Neural progenitor cell (in vitro differentiated cells): ENCODE measurements around the gene YEATS4. TPM values are rescaled to one million over a fixed set of nuclear protein-coding genes. Genes with fewer than 3 reads are reported as not detected.

Source experiments
- DNase-seq: peaks from one replicate; pipeline ENCODE4 v3.0.0-alpha.2; 2016; ENCODE audit warnings: low spot score
- H2AFZ ChIP-seq: fragments of 200-600 bp; sonication (generic); replicated peaks from 2 replicates; pipeline ENCODE4 v1.6.1; 2016; ENCODE audit warnings: antibody characterized with exemption
- H3F3A ChIP-seq: fragments of 200-600 bp; sonication (generic); 2 replicates; pipeline ENCODE4 v1.6.1; 2016; ENCODE audit warnings: antibody characterized with exemption, low read depth
- H3K27ac ChIP-seq: fragments of 200-600 bp; sonication (generic); 2 replicates; pipeline ENCODE4 v1.5.1; 2016; ENCODE audit warnings: mild to moderate bottlenecking
- H3K27me3 ChIP-seq: fragments of 200-600 bp; sonication (generic); 2 replicates; pipeline ENCODE4 v1.6.1; 2016; ENCODE audit warnings: mild to moderate bottlenecking, moderate library complexity
- H3K36me3 ChIP-seq: fragments of 200-600 bp; sonication (generic); 2 replicates; pipeline ENCODE4 v1.5.1; 2016
- H3K4me1 ChIP-seq: fragments of 200-600 bp; sonication (generic); 2 replicates; pipeline ENCODE4 v1.6.1; 2016; ENCODE audit warnings: mixed run types
- H3K4me2 ChIP-seq: fragments of 200-600 bp; sonication (generic); 2 replicates; pipeline ENCODE4 v1.6.1; 2016
- H3K4me3 ChIP-seq: fragments of 200-600 bp; sonication (generic); 2 replicates; pipeline ENCODE4 v1.5.1; 2016
- H3K79me2 ChIP-seq: fragments of 200-600 bp; sonication (generic); 2 replicates; pipeline ENCODE4 v1.6.1; 2016; ENCODE audit warnings: low read depth
- H3K9ac ChIP-seq: fragments of 200-600 bp; sonication (generic); 2 replicates; pipeline ENCODE4 v1.6.1; 2016
- H3K9me3 ChIP-seq: fragments of 200-600 bp; sonication (generic); 2 replicates; pipeline ENCODE4 v1.5.1; 2016; ENCODE audit warnings: low read depth
- H4K20me1 ChIP-seq: fragments of 200-600 bp; sonication (generic); 2 replicates; pipeline ENCODE4 v1.6.1; 2016; ENCODE audit warnings: low read depth
- H3K27ac Mint-ChIP-seq: 3 replicates; pipeline ENCODE4 v1.8.0; 2021; ENCODE audit warnings: mixed read lengths
- H3K27me3 Mint-ChIP-seq: 2 replicates; pipeline ENCODE4 v1.8.0; 2022; ENCODE audit warnings: low read depth, mild to moderate bottlenecking, inconsistent platforms, moderate library complexity, mixed read lengths; ENCODE audit not compliant: insufficient read depth
- H3K36me3 Mint-ChIP-seq: 3 replicates; pipeline ENCODE4 v1.8.0; 2021; ENCODE audit warnings: mixed read lengths
- H3K4me1 Mint-ChIP-seq: 3 replicates; pipeline ENCODE4 v1.8.0; 2021; ENCODE audit warnings: mixed read lengths
- H3K4me3 Mint-ChIP-seq: 3 replicates; pipeline ENCODE4 v1.8.0; 2021; ENCODE audit warnings: mild to moderate bottlenecking, moderate library complexity, mixed read lengths
- H3K9me3 Mint-ChIP-seq: 3 replicates; pipeline ENCODE4 v1.8.0; 2020; ENCODE audit warnings: mixed read lengths
- CTCF ChIP-seq: fragments of 200-600 bp; sonication (generic); IDR thresholded peaks from 2 replicates; pipeline ENCODE4 v1.5.1; 2017; ENCODE audit warnings: antibody characterized with exemption, mild to moderate bottlenecking
- EZH2 ChIP-seq: fragments of 200-600 bp; sonication (generic); IDR thresholded peaks from 2 replicates; pipeline ENCODE4 v1.6.1; 2017; ENCODE audit warnings: antibody characterized with exemption, mild to moderate bottlenecking, moderate library complexity
- EZH2phosphoT487 ChIP-seq: fragments of 200-600 bp; sonication (generic); IDR thresholded peaks from 2 replicates; pipeline ENCODE4 v1.6.1; 2017; ENCODE audit warnings: antibody characterized with exemption
- total RNA-seq: library from RNA; depleted of rRNA; stranded (reverse); fragments of >200 nt; gene quantifications from 2 replicates; pipeline ENCODE4 v1.2.3, GENCODE V29; 2015; ENCODE audit warnings: low replicate concordance

The YEATS4 gene
- total RNA-seq, 1 donor from 2014 or later = 159 TPM

DNA sequence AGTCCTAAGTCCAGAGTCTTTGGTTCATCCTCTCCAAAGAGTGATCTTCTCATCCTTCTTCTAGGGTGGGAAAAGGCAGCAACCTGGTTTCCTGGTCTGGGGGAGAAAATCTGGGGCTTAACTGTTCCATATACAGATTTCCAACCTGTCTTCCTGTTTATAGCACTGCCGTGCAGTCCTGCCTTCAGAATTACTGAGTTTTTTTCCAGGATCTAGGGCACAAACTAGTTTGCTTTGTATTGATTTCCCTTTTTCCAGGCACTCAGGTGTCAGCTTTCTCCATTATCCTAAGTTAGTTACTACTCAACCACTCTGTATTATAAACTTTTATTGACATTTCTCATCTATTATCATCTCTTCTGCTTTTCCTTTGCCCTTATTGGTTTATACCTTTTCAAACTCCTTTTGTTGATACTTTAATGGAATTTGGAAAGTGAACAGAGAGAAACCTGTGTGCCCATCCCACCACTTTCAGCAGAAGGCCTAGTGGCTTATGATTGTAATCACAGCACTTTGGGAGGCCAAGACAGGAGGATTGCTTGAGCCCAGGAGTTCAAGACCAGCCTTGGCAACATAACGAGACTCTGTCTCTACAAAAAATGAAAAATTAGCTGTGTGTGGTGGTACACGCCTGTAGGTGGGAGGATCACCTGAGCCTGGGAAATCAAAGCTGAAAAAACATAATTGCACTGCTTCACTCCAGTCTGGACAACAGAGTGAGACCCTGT lies 15.5 kb upstream of the YEATS4 start:
- Mint-ChIP-seq H3K27ac (no peak overlapping the region), H3K4me3 (no peak overlapping the region), H3K27me3 (no peaks in the 10 kb centered on the region), H3K9me3 (no peaks in the 10 kb centered on the region), H3K36me3 (no peaks in the 10 kb centered on the region), H3K4me1 (peaks cover 23% of the 10 kb centered on the region)
- Histone ChIP-seq H3K4me3 (no peak overlapping the region), H3K9ac (no peak overlapping the region), H4K20me1 (no peaks in the 10 kb centered on the region), H2AFZ (no peak overlapping the region), H3K36me3 (no peaks in the 10 kb centered on the region), H3K27me3 (no peaks in the 10 kb centered on the region), H3K79me2 (no peaks in the 10 kb centered on the region), H3F3A (no peaks in the 10 kb centered on the region), H3K9me3 (no peaks in the 10 kb centered on the region), H3K4me2 (no peak overlapping the region), H3K27ac (no peak overlapping the region), H3K4me1 (peaks cover 12% of the 10 kb centered on the region)
- no peak for DNase-seq
- TF ChIP-seq EZH2 = no peak
- no peak for TF ChIP-seq CTCF
- no peak for TF ChIP-seq EZH2phosphoT487

DNA sequence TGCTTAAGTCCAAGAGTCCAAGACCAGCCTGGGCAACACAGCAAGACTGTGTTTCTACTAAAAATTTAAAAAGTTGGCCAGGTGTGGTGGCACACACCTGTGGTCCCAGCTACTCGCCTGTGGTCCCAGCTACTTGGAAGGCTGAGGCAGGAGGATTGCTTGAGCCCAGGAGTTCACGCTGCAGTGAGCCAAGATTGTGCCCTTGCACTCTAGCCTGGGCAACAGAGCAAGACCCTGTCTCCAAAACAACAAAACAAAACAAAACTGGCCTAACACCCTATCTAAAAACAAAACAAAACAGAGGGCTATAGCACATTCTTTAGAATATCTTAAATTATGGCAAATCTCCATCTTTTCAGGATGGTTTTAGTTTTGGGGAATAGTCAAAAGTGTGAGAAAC lies 14.5 kb upstream of the YEATS4 start:
- H3K27me3 ChIP-seq = no peaks in the 10 kb centered on the region
- peaks cover 12% of the 10 kb centered on the region for H3K4me1 ChIP-seq
- Mint-ChIP-seq H3K9me3 (no peaks in the 10 kb centered on the region), H3K36me3 (no peaks in the 10 kb centered on the region), H3K4me1 (peaks cover 20% of the 10 kb centered on the region), H3K4me3 (no peak overlapping the region), H3K27me3 (no peaks in the 10 kb centered on the region), H3K27ac (no peak overlapping the region)
- no peaks in the 10 kb centered on the region for H3K9me3 ChIP-seq
- H3K79me2 ChIP-seq = no peaks in the 10 kb centered on the region
- no peak overlapping the region for H3K9ac ChIP-seq
- H3K27ac ChIP-seq = no peak overlapping the region
- H3K36me3 ChIP-seq = no peaks in the 10 kb centered on the region
- no peaks in the 10 kb centered on the region for H4K20me1 ChIP-seq
- H3K4me3 ChIP-seq = no peak overlapping the region
- H3K4me2 ChIP-seq = no peak overlapping the region
- no peaks in the 10 kb centered on the region for H3F3A ChIP-seq
- no peak for TF ChIP-seq CTCF
- TF ChIP-seq EZH2 = no peak
- TF ChIP-seq EZH2phosphoT487 = no peak
- DNase-seq = no peak
- H2AFZ ChIP-seq = no peak overlapping the region

DNA sequence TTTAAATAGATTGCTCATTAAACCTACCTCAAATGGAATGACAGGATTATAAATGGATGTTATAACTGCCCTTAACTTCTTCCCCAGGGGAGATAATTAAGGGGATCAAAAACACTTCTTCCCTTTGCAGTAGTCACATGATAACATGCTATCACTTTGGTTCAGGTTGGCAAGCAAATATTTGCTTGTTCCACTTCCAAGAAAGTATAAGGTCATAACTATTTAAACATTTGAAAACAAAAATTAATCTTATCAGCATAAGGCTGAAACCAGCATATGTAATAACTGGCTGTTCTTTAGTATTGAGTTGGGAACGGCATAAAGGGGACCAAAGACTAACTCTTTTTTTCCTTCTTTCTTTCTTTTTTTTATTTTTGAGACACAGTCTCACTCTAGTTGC lies 13.8 kb upstream of the YEATS4 start:
- Mint-ChIP-seq H3K27ac (no peak overlapping the region), H3K4me1 (peaks cover 16% of the 10 kb centered on the region)
- no peaks in the 10 kb centered on the region for H3F3A ChIP-seq

More for the DNA sequence above, 13.8 kb upstream of the YEATS4 start:
- no peak overlapping the region for H3K9ac ChIP-seq
- H4K20me1 ChIP-seq = no peaks in the 10 kb centered on the region
- no peaks in the 10 kb centered on the region for H3K9me3 Mint-ChIP-seq
- H3K36me3 ChIP-seq = no peaks in the 10 kb centered on the region
- H3K4me2 ChIP-seq = no peak overlapping the region
- peaks cover 7% of the 10 kb centered on the region for H3K4me1 ChIP-seq
- H3K27me3 Mint-ChIP-seq = no peaks in the 10 kb centered on the region
- no peaks in the 10 kb centered on the region for H3K27me3 ChIP-seq
- no peak overlapping the region for H3K4me3 Mint-ChIP-seq
- no peaks in the 10 kb centered on the region for H3K9me3 ChIP-seq
- DNase-seq = no peak
- TF ChIP-seq EZH2 (no peak), EZH2phosphoT487 (no peak), CTCF (no peak)
- no peak overlapping the region for H3K27ac ChIP-seq
- H3K79me2 ChIP-seq = no peaks in the 10 kb centered on the region
- H2AFZ ChIP-seq = no peak overlapping the region
- H3K4me3 ChIP-seq = no peak overlapping the region
- H3K36me3 Mint-ChIP-seq = no peaks in the 10 kb centered on the region
